HepG2 (cell line): ENCODE measurements around the gene ORMDL3. TPM values are rescaled to one million over a fixed set of nuclear protein-coding genes. Genes with fewer than 3 reads are reported as not detected.

Source experiments
- AGO1 ChIP-seq: fragments of 200-400 bp; formaldehyde crosslinking; IDR thresholded peaks from 2 replicates; pipeline ENCODE4 v1.6.1; 2017; ENCODE audit warnings: mild to moderate bottlenecking, low read depth, low read length, moderate library complexity; ENCODE audit not compliant: poor library complexity, severe bottlenecking
- CREB1 ChIP-seq, 2 experiments: fragments of 450-650 bp in 1 of 2; IDR thresholded peaks; 2 replicates each; pipeline ENCODE4 v1.6.1; 2016 to 2017; ENCODE audit warnings: control low read depth in 1 of 2, mild to moderate bottlenecking in 1 of 2, missing compliant biosample characterization in 1 of 2, missing genetic modification characterization in 1 of 2
- MED13 ChIP-seq: sonication (generic); formaldehyde crosslinking; IDR thresholded peaks from 2 replicates; pipeline ENCODE4 v1.5.0; 2020; ENCODE audit warnings: missing genetic modification reagents
- MIER3 ChIP-seq: IDR thresholded peaks from 2 replicates; pipeline ENCODE4 v1.6.1; 2016; ENCODE audit warnings: missing compliant biosample characterization, borderline replicate concordance
- SMC3 ChIP-seq: IDR thresholded peaks from 2 replicates; pipeline ENCODE4 v1.6.1; 2011; ENCODE audit warnings: low read length, improper control_type of control experiment
- SSRP1 ChIP-seq: IDR thresholded peaks from 2 replicates; pipeline ENCODE4 v1.6.1; 2016; ENCODE audit warnings: control low read depth
- U2AF2 ChIP-seq: fragments of 200-400 bp; formaldehyde crosslinking; IDR thresholded peaks from 2 replicates; pipeline ENCODE4 v1.6.1; 2017; ENCODE audit warnings: low read depth, mild to moderate bottlenecking, low read length
- ZFYVE20 ChIP-seq: sonication (generic); formaldehyde crosslinking; IDR thresholded peaks from 2 replicates; pipeline ENCODE4 v1.8.0; 2023; ENCODE audit warnings: low read depth, mild to moderate bottlenecking, moderate library complexity, missing genetic modification reagents, borderline replicate concordance
- ZNF12 ChIP-seq: sonication (generic); formaldehyde crosslinking; IDR thresholded peaks from 2 replicates; pipeline ENCODE4 v1.5.0; 2020; ENCODE audit warnings: missing genetic modification reagents
- ZNF230 ChIP-seq: sonication (generic); formaldehyde crosslinking; IDR thresholded peaks from 2 replicates; pipeline ENCODE4 v1.4.0; 2020; ENCODE audit warnings: mild to moderate bottlenecking, missing genetic modification reagents
- ZNF274 ChIP-seq: sonication (generic); formaldehyde crosslinking; IDR thresholded peaks from 2 replicates; pipeline ENCODE4 v1.5.1; 2020; ENCODE audit warnings: mild to moderate bottlenecking, missing genetic modification reagents
- ZNF605 ChIP-seq: sonication (generic); formaldehyde crosslinking; IDR thresholded peaks from 2 replicates; pipeline ENCODE4 v1.8.0; 2022; ENCODE audit warnings: mild to moderate bottlenecking, missing genetic modification reagents
- ZSCAN20 ChIP-seq: sonication (generic); formaldehyde crosslinking; IDR thresholded peaks from 2 replicates; pipeline ENCODE4 v1.4.0; 2020; ENCODE audit warnings: missing genetic modification reagents, mild to moderate bottlenecking, borderline replicate concordance
- ZSCAN30 ChIP-seq: sonication (generic); formaldehyde crosslinking; IDR thresholded peaks from 2 replicates; pipeline ENCODE4 v1.5.0; 2020; ENCODE audit warnings: mild to moderate bottlenecking, missing genetic modification reagents
- polyA plus RNA-seq, 8 experiments: library from polyadenylated mRNA; depleted of rRNA in 3 of 8; stranded (reverse) in 7 of 8; unstranded in 1 of 8; fragments of >200 nt; fragmentation: Illumina TruSeq in 4 of 8; extraction: Trizol in 4 of 8; gene quantifications; 2 replicates each; pipeline versions ENCODE4 v1.2.1 to v1.2.3, GENCODE V29; 2011 to 2016; ENCODE audit warnings: low read depth in 4 of 8, missing spikeins in 1 of 8, mixed read lengths in 1 of 8; ENCODE audit not compliant: insufficient read depth in 1 of 8
- total RNA-seq, 5 experiments: library from RNA; depleted of rRNA; stranded (reverse); fragments of >200 nt; fragmentation: Illumina TruSeq; extraction: Trizol; gene quantifications; 2 replicates each; pipeline ENCODE4 v1.2.3, GENCODE V29; 2016; ENCODE audit warnings: low read depth in 1 of 5
- TF ChIP-seq, protein P1 (sequence below): sonication (generic); formaldehyde crosslinking; conservative IDR thresholded peaks from 2 replicates; pipeline ENCODE4 v1.4.0; 2020; ENCODE audit warnings: missing genetic modification reagents
- TF ChIP-seq, protein P2 (sequence below): sonication (generic); formaldehyde crosslinking; IDR thresholded peaks from 2 replicates; pipeline ENCODE4 v1.8.1; 2023; ENCODE audit warnings: mild to moderate bottlenecking, inconsistent platforms, moderate library complexity, missing genetic modification reagents, borderline replicate concordance
- TF ChIP-seq, protein P3 (sequence below): sonication (generic); formaldehyde crosslinking; IDR thresholded peaks from 2 replicates; pipeline ENCODE4 v1.9.0; 2021; ENCODE audit warnings: missing genetic modification reagents, borderline replicate concordance

ORMDL3 gene
- total and polyA plus RNA-seq, 2 of the 13 experiments (the other 11 are each of a cell fraction or from before 2014, with no cell fraction given), result 181 to 384 TPM

DNA sequence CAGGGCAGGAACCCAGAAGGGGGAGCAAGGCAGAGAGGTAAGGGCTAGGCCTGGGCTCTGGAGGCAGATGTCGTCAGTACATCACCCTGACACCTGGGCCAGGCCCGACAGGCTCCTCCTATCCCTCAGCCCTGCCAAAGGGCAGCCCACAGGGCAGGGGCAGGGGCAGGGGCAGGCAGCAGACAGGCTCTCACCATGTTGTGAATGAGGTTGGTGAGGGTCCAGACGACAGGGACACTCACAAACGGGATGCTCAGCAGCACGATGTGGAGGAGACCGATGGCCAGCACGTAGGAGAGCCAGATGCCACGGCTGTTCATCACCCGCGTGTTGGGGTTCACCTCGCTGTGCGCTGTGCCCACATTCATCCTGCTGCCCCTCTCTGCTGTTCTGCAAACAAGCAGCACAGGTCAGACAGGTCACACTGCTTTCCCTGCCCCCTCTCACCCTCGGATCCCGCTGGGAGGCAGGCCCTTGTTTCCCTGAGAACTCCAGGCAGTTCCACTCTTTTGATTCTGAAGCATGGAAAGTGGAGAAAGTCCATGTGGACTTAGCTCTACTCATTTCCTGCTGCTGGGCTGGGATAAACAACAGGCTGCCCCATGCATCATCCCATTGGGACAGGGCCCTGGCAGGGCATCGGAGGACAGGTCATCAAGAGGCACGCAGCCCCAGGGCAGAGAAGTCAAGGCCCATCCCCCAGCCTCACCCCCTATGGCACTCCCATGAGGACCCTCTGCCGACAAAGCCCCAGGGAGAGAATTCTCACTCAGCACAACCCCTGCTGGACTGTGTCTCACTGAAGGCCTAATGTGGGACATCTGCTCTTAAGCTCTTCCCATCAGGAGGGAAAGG is 3.3 kb downstream of the ORMDL3 start (continued):
- TF ChIP-seq, protein P1, sequence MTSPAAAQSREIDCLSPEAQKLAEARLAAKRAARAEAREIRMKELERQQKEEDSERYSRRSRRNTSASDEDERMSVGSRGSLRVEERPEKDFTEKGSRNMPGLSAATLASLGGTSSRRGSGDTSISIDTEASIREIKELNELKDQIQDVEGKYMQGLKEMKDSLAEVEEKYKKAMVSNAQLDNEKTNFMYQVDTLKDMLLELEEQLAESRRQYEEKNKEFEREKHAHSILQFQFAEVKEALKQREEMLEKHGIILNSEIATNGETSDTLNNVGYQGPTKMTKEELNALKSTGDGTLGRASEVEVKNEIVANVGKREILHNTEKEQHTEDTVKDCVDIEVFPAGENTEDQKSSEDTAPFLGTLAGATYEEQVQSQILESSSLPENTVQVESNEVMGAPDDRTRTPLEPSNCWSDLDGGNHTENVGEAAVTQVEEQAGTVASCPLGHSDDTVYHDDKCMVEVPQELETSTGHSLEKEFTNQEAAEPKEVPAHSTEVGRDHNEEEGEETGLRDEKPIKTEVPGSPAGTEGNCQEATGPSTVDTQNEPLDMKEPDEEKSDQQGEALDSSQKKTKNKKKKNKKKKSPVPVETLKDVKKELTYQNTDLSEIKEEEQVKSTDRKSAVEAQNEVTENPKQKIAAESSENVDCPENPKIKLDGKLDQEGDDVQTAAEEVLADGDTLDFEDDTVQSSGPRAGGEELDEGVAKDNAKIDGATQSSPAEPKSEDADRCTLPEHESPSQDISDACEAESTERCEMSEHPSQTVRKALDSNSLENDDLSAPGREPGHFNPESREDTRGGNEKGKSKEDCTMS (CRISPR knock-in tag), result no peak; the same call in 1 of the 2 replicates
- TF ChIP-seq ZNF230 (CRISPR knock-in tag) (peak; percentile 97), ZSCAN20 (CRISPR knock-in tag) (peak; percentile 78; the same call in 1 of the 2 replicates), AGO1 (no peak), MED13 (CRISPR knock-in tag) (no peak), ZNF605 (CRISPR knock-in tag) (peak; percentile 88), ZNF274 (CRISPR knock-in tag) (peak; percentile 90), MIER3 (CRISPR knock-in tag) (peak; percentile 99), U2AF2 (no peak), CREB1 (IDR thresholded peaks at IDR 0.05) (peak; percentile 34; the same call in 1 of the 2 replicates), CREB1 (CRISPR knock-in tag; IDR thresholded peaks at IDR 0.05) (no peak), ZNF12 (CRISPR knock-in tag) (peak; percentile 90), ZSCAN30 (no peak), SSRP1 (peak; percentile 82; the same call in 1 of the 2 replicates), SMC3 (0 out of 2 replicates have a peak, but pooled peaks have one; percentile 28), ZFYVE20 (CRISPR knock-in tag) (no peak)
- TF ChIP-seq, protein P2, sequence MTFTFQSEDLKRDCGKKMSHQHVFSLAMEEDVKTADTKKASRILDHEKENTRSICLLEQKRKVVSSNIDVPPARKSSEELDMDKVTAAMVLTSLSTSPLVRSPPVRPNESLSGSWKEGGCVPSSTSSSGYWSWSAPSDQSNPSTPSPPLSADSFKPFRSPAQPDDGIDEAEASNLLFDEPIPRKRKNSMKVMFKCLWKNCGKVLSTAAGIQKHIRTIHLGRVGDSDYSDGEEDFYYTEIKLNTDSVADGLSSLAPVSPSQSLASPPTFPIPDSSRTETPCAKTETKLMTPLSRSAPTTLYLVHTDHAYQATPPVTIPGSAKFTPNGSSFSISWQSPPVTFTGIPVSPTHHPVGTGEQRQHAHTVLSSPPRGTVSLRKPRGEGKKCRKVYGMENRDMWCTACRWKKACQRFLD (CRISPR knock-in tag), result peak; percentile 88
- TF ChIP-seq, protein P3, sequence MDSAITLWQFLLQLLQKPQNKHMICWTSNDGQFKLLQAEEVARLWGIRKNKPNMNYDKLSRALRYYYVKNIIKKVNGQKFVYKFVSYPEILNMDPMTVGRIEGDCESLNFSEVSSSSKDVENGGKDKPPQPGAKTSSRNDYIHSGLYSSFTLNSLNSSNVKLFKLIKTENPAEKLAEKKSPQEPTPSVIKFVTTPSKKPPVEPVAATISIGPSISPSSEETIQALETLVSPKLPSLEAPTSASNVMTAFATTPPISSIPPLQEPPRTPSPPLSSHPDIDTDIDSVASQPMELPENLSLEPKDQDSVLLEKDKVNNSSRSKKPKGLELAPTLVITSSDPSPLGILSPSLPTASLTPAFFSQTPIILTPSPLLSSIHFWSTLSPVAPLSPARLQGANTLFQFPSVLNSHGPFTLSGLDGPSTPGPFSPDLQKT, result no peak
